Esophagus muscularis mucosa (tissue), 3 donors: Measurements from ENCODE around the gene NPLOC4.

ENCODE experiments used
- POLR2AphosphoS5 ChIP-seq, 2 donors: sonication (generic); formaldehyde crosslinking; IDR thresholded peaks; one replicate each; pipeline ENCODE4 v1.6.1; 2017; ENCODE audit warnings: antibody characterized with exemption in 2 of 2
- TF ChIP-seq, protein P1 (sequence below), 3 experiments: fragments of 200-600 bp in 2 of 3; fragments of 450-650 bp in 1 of 3; sonication (generic) in 2 of 3; IDR thresholded peaks; one replicate each; pipeline ENCODE4 v1.5.1; 2017 to 2019; ENCODE audit warnings: antibody characterized with exemption in 3 of 3, mild to moderate bottlenecking in 2 of 3, moderate library complexity in 1 of 3

GRCh38 chr17:81575836-81576235 is 61.1 kb downstream of the NPLOC4 start:
- no peak for TF ChIP-seq POLR2AphosphoS5 (IDR thresholded peaks at IDR 0.05)
- TF ChIP-seq, protein P1, sequence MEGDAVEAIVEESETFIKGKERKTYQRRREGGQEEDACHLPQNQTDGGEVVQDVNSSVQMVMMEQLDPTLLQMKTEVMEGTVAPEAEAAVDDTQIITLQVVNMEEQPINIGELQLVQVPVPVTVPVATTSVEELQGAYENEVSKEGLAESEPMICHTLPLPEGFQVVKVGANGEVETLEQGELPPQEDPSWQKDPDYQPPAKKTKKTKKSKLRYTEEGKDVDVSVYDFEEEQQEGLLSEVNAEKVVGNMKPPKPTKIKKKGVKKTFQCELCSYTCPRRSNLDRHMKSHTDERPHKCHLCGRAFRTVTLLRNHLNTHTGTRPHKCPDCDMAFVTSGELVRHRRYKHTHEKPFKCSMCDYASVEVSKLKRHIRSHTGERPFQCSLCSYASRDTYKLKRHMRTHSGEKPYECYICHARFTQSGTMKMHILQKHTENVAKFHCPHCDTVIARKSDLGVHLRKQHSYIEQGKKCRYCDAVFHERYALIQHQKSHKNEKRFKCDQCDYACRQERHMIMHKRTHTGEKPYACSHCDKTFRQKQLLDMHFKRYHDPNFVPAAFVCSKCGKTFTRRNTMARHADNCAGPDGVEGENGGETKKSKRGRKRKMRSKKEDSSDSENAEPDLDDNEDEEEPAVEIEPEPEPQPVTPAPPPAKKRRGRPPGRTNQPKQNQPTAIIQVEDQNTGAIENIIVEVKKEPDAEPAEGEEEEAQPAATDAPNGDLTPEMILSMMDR (IDR thresholded peaks at IDR 0.05) = no peak
